Neutrophil (primary cell): ENCODE measurements around the gene AFP.
"Not testable (repeated sequence)": the region's sequence is repeated elsewhere in the genome, so short reads cannot be mapped to it uniquely, and the experiment has no call there.

Experiments
- H3K27ac ChIP-seq: fragments of 200-600 bp; sonication (generic); 2 replicates; pipeline ENCODE4 v1.5.1; 2016; ENCODE audit warnings: mild to moderate bottlenecking, moderate library complexity
- H3K27me3 ChIP-seq: fragments of 200-600 bp; sonication (generic); 2 replicates; pipeline ENCODE4 v1.6.0; 2016; ENCODE audit warnings: mild to moderate bottlenecking
- H3K36me3 ChIP-seq: fragments of 200-600 bp; sonication (generic); 2 replicates; pipeline ENCODE4 v1.5.1; 2017
- H3K4me1 ChIP-seq, 2 experiments: fragments of 200-600 bp in 1 of 2; sonication (generic) in 1 of 2; 1 replicate in 1 of 2; 2 replicates in 1 of 2; pipeline versions ENCODE4 v1.5.1 to v1.6.1; 2013 to 2016; ENCODE audit warnings: low read depth in 1 of 2, low read length in 1 of 2, mild to moderate bottlenecking in 1 of 2, moderate library complexity in 1 of 2; ENCODE audit not compliant: control insufficient read depth in 1 of 2, insufficient read depth in 1 of 2
- H3K4me3 ChIP-seq, 2 experiments: fragments of 200-600 bp in 1 of 2; sonication (generic) in 1 of 2; 1 replicate in 1 of 2; 2 replicates in 1 of 2; pipeline ENCODE4 v1.5.1; 2013 to 2016; ENCODE audit warnings: low read depth in 1 of 2, low read length in 1 of 2, mild to moderate bottlenecking in 1 of 2, moderate library complexity in 1 of 2
- H3K9me3 ChIP-seq: fragments of 200-600 bp; sonication (generic); 2 replicates; pipeline ENCODE4 v1.5.1; 2016
- CTCF ChIP-seq: fragments of 200-600 bp; sonication (generic); IDR thresholded peaks from 2 replicates; pipeline ENCODE4 v1.5.1; 2016; ENCODE audit warnings: antibody characterized with exemption

Gene AFP

GRCh38 chr4:73435984-73436383 lies at the start of gene AFP:
AFP (plus strand) TSS chr4:73436221; CDS start chr4:73436263, 42 bp downstream.
- no peaks in the 10 kb centered on the region for H3K36me3 ChIP-seq
- no peaks in the 10 kb centered on the region for H3K9me3 ChIP-seq
- H3K4me1 ChIP-seq: no peaks in the 10 kb centered on the region
- H3K27ac ChIP-seq: no peak within 1 kb of the TSS
- peaks cover 7% of the 10 kb centered on the region for H3K27me3 ChIP-seq
- no peak for TF ChIP-seq CTCF
- H3K4me3 ChIP-seq: no peak within 1 kb of the TSS

- TF ChIP-seq CTCF: no peak
- Histone ChIP-seq H3K27ac (no peak overlapping the region), H3K4me3 (no peak overlapping the region), H3K36me3 (no peaks in the 10 kb centered on the region), H3K9me3 (no peaks in the 10 kb centered on the region), H3K27me3 (no peaks in the 10 kb centered on the region), H3K4me1 (no peaks in the 10 kb centered on the region)
Observed at GRCh38 chr4:73387552-73387951, 48.5 kb upstream of the AFP start.

GRCh38 chr4:73388887-73389286 lies 47.1 kb upstream of the AFP start:
- no peak overlapping the region for H3K27ac ChIP-seq
- no peak for TF ChIP-seq CTCF
- no peak overlapping the region for H3K4me3 ChIP-seq
- H3K9me3 ChIP-seq: no peaks in the 10 kb centered on the region
- H3K36me3 ChIP-seq: no peaks in the 10 kb centered on the region
- H3K27me3 ChIP-seq: no peaks in the 10 kb centered on the region
- no peaks in the 10 kb centered on the region for H3K4me1 ChIP-seq

GRCh38 chr4:73389663-73390062 lies 46.4 kb upstream of the AFP start:
- not testable (repeated sequence) for H3K36me3 ChIP-seq

GRCh38 chr4:73391774-73392173 lies 44.2 kb upstream of the AFP start:
- TF ChIP-seq CTCF: no peak
- Histone ChIP-seq H3K36me3 (no peaks in the 10 kb centered on the region), H3K27me3 (no peaks in the 10 kb centered on the region), H3K27ac (no peak overlapping the region), H3K4me3 (no peak overlapping the region), H3K4me1 (no peaks in the 10 kb centered on the region), H3K9me3 (no peaks in the 10 kb centered on the region)

More at GRCh38 chr4:73389663-73390062, 46.4 kb upstream of the AFP start:
- not testable (repeated sequence) for H3K9me3 ChIP-seq, H3K4me1 ChIP-seq, H3K27ac ChIP-seq, H3K4me3 ChIP-seq, H3K27me3 ChIP-seq

GRCh38 chr4:73392936-73393335 lies 43.1 kb upstream of the AFP start:
- TF ChIP-seq CTCF: no peak
- Histone ChIP-seq H3K36me3 (no peaks in the 10 kb centered on the region), H3K9me3 (no peaks in the 10 kb centered on the region), H3K4me1 (no peaks in the 10 kb centered on the region), H3K4me3 (no peak overlapping the region), H3K27me3 (no peaks in the 10 kb centered on the region), H3K27ac (no peak overlapping the region)
